GM12873 (cell line): ENCODE measurements around the gene SKI.

Experiments used
- TF ChIP-seq, protein P1 (sequence below): IDR thresholded peaks from 2 replicates; pipeline ENCODE4 v1.5.1; 2012; ENCODE audit warnings: low read depth, mild to moderate bottlenecking, moderate library complexity, low read length, control low read depth; ENCODE audit not compliant: insufficient read depth; ENCODE audit errors: missing control alignments

The SKI gene

GRCh38 chr1:2183937-2184334 is 44.2 kb upstream of the SKI start:
- TF ChIP-seq, protein P1, sequence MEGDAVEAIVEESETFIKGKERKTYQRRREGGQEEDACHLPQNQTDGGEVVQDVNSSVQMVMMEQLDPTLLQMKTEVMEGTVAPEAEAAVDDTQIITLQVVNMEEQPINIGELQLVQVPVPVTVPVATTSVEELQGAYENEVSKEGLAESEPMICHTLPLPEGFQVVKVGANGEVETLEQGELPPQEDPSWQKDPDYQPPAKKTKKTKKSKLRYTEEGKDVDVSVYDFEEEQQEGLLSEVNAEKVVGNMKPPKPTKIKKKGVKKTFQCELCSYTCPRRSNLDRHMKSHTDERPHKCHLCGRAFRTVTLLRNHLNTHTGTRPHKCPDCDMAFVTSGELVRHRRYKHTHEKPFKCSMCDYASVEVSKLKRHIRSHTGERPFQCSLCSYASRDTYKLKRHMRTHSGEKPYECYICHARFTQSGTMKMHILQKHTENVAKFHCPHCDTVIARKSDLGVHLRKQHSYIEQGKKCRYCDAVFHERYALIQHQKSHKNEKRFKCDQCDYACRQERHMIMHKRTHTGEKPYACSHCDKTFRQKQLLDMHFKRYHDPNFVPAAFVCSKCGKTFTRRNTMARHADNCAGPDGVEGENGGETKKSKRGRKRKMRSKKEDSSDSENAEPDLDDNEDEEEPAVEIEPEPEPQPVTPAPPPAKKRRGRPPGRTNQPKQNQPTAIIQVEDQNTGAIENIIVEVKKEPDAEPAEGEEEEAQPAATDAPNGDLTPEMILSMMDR: no peak

- TF ChIP-seq, protein P1: no peak
Observed at GRCh38 chr1:2184531-2184930, 43.6 kb upstream of the SKI start.

- TF ChIP-seq, protein P1: no peak
Observed at GRCh38 chr1:2184934-2185333, 43.2 kb upstream of the SKI start.

GRCh38 chr1:2185880-2186855 is 42.0 kb upstream of the SKI start:
- TF ChIP-seq, protein P1: no peak

GRCh38 chr1:2186901-2187300 is 41.2 kb upstream of the SKI start:
- TF ChIP-seq, protein P1: no peak

DNA sequence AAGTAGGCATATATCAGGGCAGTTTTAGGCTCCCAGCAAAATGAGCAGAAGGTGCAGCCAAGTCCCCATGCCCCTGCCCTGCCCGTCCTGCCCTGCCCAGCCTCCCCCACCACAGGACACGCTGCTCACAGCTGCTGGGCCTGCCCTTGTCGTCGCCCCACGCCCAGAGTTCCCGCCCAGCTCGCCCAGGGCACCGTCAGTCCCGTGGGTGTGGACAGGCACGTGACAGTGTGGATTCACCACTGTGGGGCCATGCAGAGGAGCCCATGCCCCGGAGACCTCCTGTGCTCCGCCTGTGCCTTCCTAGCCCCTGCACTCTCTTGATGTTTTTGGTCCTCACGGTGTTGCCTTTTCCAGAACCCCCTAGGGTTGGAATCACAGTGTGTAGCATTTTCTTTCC is 40.5 kb upstream of the SKI start:
- TF ChIP-seq, protein P1: no peak

- TF ChIP-seq, protein P1: no peak
Observed at GRCh38 chr1:2188336-2188735, 39.8 kb upstream of the SKI start.
